WI38 (cell line): Measurements from ENCODE around the gene MBD3L1.

Experiments
- H3K4me3 ChIP-seq: 2 replicates; pipeline ENCODE4 v1.5.1; 2011; ENCODE audit warnings: low read depth, mild to moderate bottlenecking, control low read depth, low read length
- CTCF ChIP-seq: IDR thresholded peaks from 2 replicates; pipeline ENCODE4 v1.5.1; 2012; ENCODE audit warnings: low read depth, mild to moderate bottlenecking, control low read depth, low read length

Gene MBD3L1

GRCh38 chr19:8877854-8878705 lies 45.9 kb downstream of the MBD3L1 start:
- no peak overlapping the region for H3K4me3 ChIP-seq
- TF ChIP-seq CTCF: no peak

GRCh38 chr19:8880868-8881488 lies 48.8 kb downstream of the MBD3L1 start:
- no peak overlapping the region for H3K4me3 ChIP-seq
- no peak for TF ChIP-seq CTCF

DNA sequence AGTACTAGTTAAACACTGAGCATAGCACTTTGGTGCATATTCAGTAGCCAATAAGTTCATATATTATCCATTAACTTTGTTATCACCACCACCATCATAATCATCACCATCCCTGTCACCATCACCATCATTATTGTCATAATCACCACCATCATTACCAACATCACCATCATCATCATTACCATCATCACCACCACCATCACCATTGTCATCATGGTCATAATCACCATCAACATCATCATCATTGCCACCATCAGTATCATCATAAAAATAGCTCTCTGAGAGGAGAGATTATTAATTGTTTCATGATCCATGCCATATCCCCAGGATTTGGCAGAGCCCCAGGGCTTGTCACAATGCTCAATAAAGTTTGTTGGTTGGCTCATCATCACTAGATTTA lies 49.3 kb downstream of the MBD3L1 start:
- no peak for TF ChIP-seq CTCF
- no peak overlapping the region for H3K4me3 ChIP-seq

- TF ChIP-seq CTCF: no peak
- H3K4me3 ChIP-seq: no peak overlapping the region
These were observed 52.2 kb downstream of the MBD3L1 start for GRCh38 chr19:8884416-8884815.

- no peak for TF ChIP-seq CTCF
- H3K4me3 ChIP-seq: no peak overlapping the region
These were observed 55.2 kb downstream of the MBD3L1 start for GRCh38 chr19:8887364-8887763.

DNA sequence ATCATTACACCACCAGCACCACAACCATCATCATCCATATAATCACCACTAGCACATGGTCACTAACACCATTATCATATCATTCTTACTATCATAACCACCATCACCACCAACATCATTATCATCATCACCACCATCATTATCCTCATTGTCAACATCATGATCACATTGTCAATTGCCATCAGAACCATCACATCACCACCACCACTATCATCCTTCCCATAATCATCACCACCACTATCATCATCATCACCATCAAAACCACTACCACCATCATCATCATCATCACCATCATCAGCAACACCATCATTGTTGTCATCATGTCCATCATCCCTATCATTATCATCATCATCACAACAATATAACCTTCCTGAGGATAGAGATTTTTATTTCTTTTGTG lies 58.1 kb downstream of the MBD3L1 start:
- no peak for TF ChIP-seq CTCF
- no peak overlapping the region for H3K4me3 ChIP-seq
